IPS-18c (cell line): ENCODE measurements around the gene FGF12.

ENCODE experiments used
- H3K4me3 ChIP-seq: 2 replicates; pipeline ENCODE4 v1.7.0; 2013; ENCODE audit warnings: low read depth, mild to moderate bottlenecking, low read length, moderate library complexity; ENCODE audit not compliant: insufficient read depth
- H3K9me3 ChIP-seq: one replicate; pipeline ENCODE4 v1.6.1; 2013; ENCODE audit warnings: mild to moderate bottlenecking, low read length, moderate library complexity; ENCODE audit not compliant: control insufficient read depth, insufficient read depth

Gene FGF12

GRCh38 chr3:192244591-192244990, 482.8 kb downstream of the FGF12 start:
- H3K9me3 ChIP-seq = no peaks in the 10 kb centered on the region
- H3K4me3 ChIP-seq = no peak overlapping the region

GRCh38 chr3:192239956-192240355, 487.4 kb downstream of the FGF12 start:
- H3K9me3 ChIP-seq = no peaks in the 10 kb centered on the region
- no peak overlapping the region for H3K4me3 ChIP-seq

- Histone ChIP-seq H3K9me3 (no peaks in the 10 kb centered on the region), H3K4me3 (no peak overlapping the region)
Observed at GRCh38 chr3:192237992-192238608, 489.2 kb downstream of the FGF12 start.

- H3K9me3 ChIP-seq = no peaks in the 10 kb centered on the region
Observed at GRCh38 chr3:192229866-192230265, 497.5 kb downstream of the FGF12 start.

GRCh38 chr3:192224634-192225155, 502.6 kb downstream of the FGF12 start:
- no peaks in the 10 kb centered on the region for H3K9me3 ChIP-seq
- no peak overlapping the region for H3K4me3 ChIP-seq

More at GRCh38 chr3:192229866-192230265, 497.5 kb downstream of the FGF12 start:
- no peak overlapping the region for H3K4me3 ChIP-seq

- Histone ChIP-seq H3K4me3 (no peak overlapping the region), H3K9me3 (no peaks in the 10 kb centered on the region)
Observed at GRCh38 chr3:192223815-192224214, 503.5 kb downstream of the FGF12 start.

- Histone ChIP-seq H3K9me3 (no peaks in the 10 kb centered on the region), H3K4me3 (no peak overlapping the region)
Observed at GRCh38 chr3:192220915-192221314, 506.4 kb downstream of the FGF12 start.

GRCh38 chr3:192219926-192220325, 507.4 kb downstream of the FGF12 start:
- Histone ChIP-seq H3K4me3 (no peak overlapping the region), H3K9me3 (no peaks in the 10 kb centered on the region)

- Histone ChIP-seq H3K4me3 (no peak overlapping the region), H3K9me3 (no peaks in the 10 kb centered on the region)
Observed at GRCh38 chr3:192216067-192216466, 511.3 kb downstream of the FGF12 start.

GRCh38 chr3:192212979-192213378, 514.4 kb downstream of the FGF12 start:
- Histone ChIP-seq H3K4me3 (no peak overlapping the region), H3K9me3 (no peaks in the 10 kb centered on the region)

GRCh38 chr3:192212335-192212734, 515.0 kb downstream of the FGF12 start:
- no peaks in the 10 kb centered on the region for H3K9me3 ChIP-seq
- no peak overlapping the region for H3K4me3 ChIP-seq

- H3K4me3 ChIP-seq = no peak overlapping the region
- no peaks in the 10 kb centered on the region for H3K9me3 ChIP-seq
Observed at GRCh38 chr3:192207651-192208050, 519.7 kb downstream of the FGF12 start.

- Histone ChIP-seq H3K4me3 (no peak overlapping the region), H3K9me3 (no peaks in the 10 kb centered on the region)
Observed at GRCh38 chr3:192207239-192207638, 520.1 kb downstream of the FGF12 start.

GRCh38 chr3:192194085-192194484, 533.3 kb downstream of the FGF12 start:
- no peaks in the 10 kb centered on the region for H3K9me3 ChIP-seq
- H3K4me3 ChIP-seq = no peak overlapping the region

- no peak overlapping the region for H3K4me3 ChIP-seq
Observed at GRCh38 chr3:192188218-192188835, 539.0 kb downstream of the FGF12 start.

GRCh38 chr3:192187485-192188051, 539.8 kb downstream of the FGF12 start:
- no peaks in the 10 kb centered on the region for H3K9me3 ChIP-seq
- no peak overlapping the region for H3K4me3 ChIP-seq

More at GRCh38 chr3:192188218-192188835, 539.0 kb downstream of the FGF12 start:
- H3K9me3 ChIP-seq = no peaks in the 10 kb centered on the region

GRCh38 chr3:192186498-192186897, 540.8 kb downstream of the FGF12 start:
- Histone ChIP-seq H3K4me3 (no peak overlapping the region), H3K9me3 (no peaks in the 10 kb centered on the region)

GRCh38 chr3:192186045-192186444, 541.3 kb downstream of the FGF12 start:
- H3K4me3 ChIP-seq = no peak overlapping the region

More at GRCh38 chr3:192186045-192186444, 541.3 kb downstream of the FGF12 start:
- H3K9me3 ChIP-seq = no peaks in the 10 kb centered on the region
